GM18511 (cell line): Measurements from ENCODE around the gene S1PR2.
"Not testable (repeated sequence)": the region's sequence is repeated elsewhere in the genome, so short reads cannot be mapped to it uniquely, and the experiment has no call there.

Experiments used
- ATAC-seq: cut with Tn5 transposase; IDR thresholded peaks from one replicate; pipeline ENCODE4 v1.9.1; 2021; ENCODE audit warnings: mild to moderate bottlenecking, moderate library complexity; ENCODE audit not compliant: unreplicated experiment

The S1PR2 gene

DNA sequence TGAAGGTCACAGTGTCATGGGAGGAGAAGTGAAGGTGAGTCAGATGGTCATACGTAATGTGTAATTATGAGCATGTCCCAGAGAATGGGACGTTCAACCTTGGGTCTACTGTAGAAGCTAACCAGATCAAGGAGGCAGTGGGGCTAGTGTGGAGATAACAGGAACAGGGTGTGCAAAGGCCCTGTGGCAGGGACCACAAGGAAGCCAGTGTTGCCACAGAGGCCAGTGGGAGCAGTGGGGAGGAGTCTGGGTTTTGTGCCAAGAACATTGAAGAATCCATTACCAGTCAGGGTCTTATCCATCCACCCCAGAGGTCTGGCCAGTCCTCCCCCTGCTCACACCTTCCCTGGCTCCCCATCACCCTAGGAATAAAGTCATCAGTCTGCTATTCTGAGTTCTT, 24.2 kb upstream of the S1PR2 start:
- no peak for ATAC-seq

GRCh38 chr19:10254244-10254643, 23.1 kb upstream of the S1PR2 start:
- no peak for ATAC-seq

GRCh38 chr19:10252707-10253106, 21.6 kb upstream of the S1PR2 start:
- no peak for ATAC-seq

- peak; percentile 93 for ATAC-seq
Observed at GRCh38 chr19:10251792-10252694, 20.9 kb upstream of the S1PR2 start, which contains the start of gene MRPL4. MRPL4 (plus strand) TSS chr19:10252214; CDS start chr19:10252254, 40 bp downstream.

GRCh38 chr19:10246511-10246910, 15.4 kb upstream of the S1PR2 start:
- ATAC-seq: no peak

DNA sequence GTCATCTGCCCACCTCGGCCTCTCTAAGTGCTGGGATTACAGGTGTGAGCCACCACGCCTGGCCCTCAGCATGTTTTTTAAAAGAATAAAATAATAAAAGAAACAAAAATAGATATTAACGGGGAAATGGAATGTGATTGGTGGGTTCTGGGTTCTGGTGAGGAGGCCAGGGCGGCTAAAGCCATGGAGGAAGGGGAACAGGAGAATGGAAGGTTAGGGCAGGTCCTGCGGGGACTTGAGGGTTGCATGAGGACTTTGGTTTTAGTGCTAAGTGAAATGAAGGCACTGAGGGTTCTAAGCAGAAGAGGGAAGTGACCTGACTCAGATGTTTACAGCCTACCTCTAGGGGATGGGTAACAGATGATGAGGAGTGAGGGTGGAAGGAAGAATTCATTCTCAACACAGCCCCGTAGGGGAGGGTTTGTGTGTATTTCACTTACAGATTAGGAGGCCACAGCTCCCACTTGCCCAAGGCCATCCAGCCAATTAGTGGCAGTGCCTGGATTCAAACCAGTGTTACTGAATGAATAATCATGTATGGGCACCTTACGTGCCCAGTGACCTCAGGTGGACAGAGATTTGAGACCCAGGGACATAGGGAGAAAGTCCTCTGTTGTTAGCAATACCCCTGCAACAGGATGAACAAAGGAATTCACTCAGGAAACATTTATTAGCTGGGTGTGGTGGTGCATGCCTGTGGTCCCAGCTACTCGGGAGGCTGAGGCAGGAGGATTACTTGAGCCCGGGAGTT, 14.2 kb upstream of the S1PR2 start:
- ATAC-seq: peak; percentile 44

GRCh38 chr19:10243606-10244005, 12.5 kb upstream of the S1PR2 start:
- ATAC-seq: no peak

DNA sequence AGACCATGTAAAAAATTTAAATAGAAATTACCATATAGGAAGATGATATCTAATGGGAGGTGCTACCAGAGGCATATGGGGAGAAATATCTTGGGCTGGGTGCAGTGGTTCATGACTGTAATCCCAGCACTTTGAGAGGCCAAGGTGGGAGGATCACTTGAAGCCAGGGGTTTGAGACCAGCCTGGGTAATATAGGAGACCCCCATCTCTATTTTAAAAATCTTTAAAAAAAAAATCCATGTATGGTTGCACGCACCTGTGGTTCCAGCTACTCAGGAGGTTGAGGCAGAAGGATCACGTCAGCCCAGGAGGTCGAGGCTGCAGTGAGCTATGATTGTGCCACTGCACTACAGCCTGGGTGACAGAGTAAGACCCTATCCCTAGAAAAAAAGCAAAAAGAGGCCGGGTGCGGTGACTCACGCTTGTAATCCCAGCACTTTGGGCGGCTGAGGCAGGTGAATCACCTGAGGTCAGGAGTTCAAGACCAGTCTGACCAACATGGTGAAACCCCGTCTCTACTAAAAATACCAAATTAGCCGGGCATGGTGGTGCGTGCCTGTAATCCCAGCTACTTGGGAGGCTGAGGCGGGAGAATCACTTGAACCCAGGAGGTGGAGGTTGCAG, 10.8 kb upstream of the S1PR2 start:
- not testable (repeated sequence) for ATAC-seq

GRCh38 chr19:10238172-10238783, 7.1 kb upstream of the S1PR2 start:
- no peak for ATAC-seq

- ATAC-seq: no peak
Observed at GRCh38 chr19:10237702-10238101, 6.6 kb upstream of the S1PR2 start.

DNA sequence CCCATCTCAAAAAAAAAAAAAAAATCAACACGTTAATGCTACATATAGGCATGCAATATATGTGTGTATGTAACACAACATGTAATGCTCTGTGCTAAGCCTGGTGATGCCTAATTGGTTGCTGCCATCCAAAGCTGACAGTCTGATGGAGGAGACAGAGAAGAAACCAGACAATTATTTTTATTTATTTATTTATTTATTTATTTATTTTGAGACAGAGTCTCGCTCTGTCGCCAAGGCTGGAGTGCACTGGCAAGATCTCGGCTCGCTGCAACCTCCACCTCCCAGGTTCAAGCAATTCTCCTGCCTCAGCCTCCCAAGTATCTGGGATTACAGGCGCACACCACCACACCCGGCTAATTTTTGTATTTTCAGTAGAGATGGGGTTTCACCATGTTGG, 4.3 kb upstream of the S1PR2 start:
- not testable (repeated sequence) for ATAC-seq

DNA sequence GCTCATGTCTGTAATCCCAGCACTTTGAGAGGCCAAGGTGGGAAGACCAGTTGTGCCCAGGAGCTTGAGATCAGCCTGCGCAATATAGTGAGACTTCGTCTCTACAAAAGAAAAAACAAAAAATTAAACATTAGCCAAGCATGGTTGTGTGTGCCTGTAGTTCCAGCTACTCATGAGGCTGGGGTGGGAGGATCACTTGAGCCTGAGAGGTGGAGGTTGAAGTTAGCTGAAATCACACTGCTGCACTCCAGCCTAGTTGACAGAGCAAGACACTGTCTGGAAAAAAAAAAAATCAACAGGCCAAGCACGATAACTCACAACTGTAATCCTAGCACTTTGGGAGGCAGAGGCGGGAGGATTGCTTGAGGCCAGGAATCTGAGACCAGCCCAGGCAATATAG, 3.9 kb upstream of the S1PR2 start:
- no peak for ATAC-seq

DNA sequence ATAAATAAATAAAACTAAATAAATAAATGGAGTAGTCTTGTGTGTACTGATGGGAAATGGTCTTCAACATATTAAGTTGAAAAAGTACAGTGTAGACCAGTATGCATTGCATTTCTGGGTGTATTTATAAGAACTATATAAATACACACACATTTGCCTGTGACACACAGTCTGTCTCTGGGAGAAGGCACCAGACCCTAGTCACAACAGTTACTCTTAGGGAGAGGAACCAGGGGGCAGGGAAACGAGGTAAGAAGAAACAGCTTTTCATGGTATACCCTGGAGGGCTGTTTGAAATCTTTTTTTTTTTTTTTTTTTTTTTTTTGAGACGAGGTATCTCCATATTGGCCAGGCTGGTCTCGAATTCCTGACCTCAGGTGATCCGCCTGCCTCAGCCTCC, 2.8 kb upstream of the S1PR2 start:
- no peak for ATAC-seq

DNA sequence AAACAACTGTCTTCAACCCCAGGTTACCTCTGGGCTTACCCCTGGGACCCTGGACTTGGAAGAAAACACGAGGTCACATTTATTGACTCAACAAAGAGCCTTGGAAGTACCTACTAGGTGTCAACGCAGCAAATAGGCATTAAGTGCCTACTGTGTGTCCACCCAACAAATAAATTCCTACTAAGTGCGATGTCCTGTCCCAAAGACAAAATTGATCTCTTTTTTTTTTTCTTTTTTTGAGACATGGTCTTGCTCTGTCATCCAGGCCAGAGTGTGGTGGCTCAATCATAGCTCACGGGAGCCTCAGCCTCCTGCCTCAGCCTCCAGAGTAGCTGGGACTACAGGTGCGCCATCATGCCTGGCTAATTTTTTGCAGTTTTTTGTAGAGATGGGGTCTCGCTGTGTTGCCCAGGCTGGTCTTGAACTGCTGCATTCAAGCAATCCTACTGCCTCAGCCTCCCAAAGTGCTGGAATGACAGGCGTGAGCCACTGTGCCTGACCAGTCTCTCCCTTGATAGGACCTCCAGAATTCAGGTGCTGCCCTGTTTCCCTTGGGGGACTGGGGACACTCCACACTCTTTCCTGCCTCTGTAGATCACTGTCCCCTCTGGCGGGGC, 589 bp upstream of the S1PR2 start:
- ATAC-seq: no peak

- peak; percentile 13 for ATAC-seq
Observed at GRCh38 chr19:10230173-10230860, 814 bp downstream of the S1PR2 start.

DNA sequence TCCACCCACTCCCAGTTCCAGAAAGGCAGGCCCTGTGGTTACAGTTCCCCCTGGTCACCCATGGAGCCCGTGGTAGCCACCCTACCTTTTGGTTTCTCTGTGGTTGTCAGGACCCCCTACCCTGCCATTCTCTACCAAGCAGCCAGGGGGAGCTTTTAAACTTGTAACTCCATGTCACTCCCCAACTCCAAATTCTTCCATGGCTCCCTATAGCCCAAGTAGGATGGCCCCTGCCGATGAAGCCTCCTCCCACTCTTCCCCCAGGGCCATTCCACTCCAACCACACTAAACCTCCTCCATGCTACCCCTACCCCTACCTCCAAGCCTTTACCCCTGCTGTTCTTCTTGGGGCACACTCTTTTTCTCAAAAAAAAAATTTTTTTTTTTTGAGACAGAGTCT, 2.2 kb downstream of the S1PR2 start:
- no peak for ATAC-seq

DNA sequence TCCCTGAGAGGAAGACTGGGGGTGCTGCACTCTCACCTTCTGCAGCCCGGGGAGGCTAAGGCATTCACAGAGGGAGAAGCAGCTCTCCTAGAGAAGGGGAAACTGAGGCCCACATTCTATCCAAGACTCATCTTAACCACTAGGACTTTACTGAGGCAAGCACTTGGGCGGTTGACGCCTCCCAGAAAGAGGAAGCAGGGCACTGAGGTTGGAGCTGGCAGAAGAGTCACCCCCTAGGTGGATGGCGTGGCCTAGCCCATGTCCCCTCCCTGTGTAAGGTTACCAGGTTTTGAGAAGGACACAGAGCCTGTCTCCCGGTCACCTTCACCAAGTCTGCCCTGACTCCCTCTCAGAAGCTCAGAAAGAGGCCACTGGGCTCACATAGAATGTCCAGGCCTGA, 2.7 kb downstream of the S1PR2 start:
- ATAC-seq: no peak

- ATAC-seq: no peak
Observed at GRCh38 chr19:10227026-10227971, 3.8 kb downstream of the S1PR2 start.
